GM18907 (cell line): Measurements from ENCODE around the gene FIGN.

ENCODE experiments used
- ATAC-seq: cut with Tn5 transposase; IDR thresholded peaks from one replicate; pipeline ENCODE4 v1.9.1; 2021; ENCODE audit warnings: mild to moderate bottlenecking, moderate library complexity; ENCODE audit not compliant: unreplicated experiment

The FIGN gene

GRCh38 chr2:163621445-163622004, 114.3 kb downstream of the FIGN start:
- no peak for ATAC-seq

GRCh38 chr2:163617517-163617916, 118.3 kb downstream of the FIGN start:
- ATAC-seq, result no peak

- no peak for ATAC-seq
These were observed 122.5 kb downstream of the FIGN start for GRCh38 chr2:163613266-163613731.

GRCh38 chr2:163612332-163612731, 123.5 kb downstream of the FIGN start:
- no peak for ATAC-seq

- ATAC-seq, result no peak
These were observed 124.3 kb downstream of the FIGN start for GRCh38 chr2:163611557-163611906.

GRCh38 chr2:163610817-163611556, 124.8 kb downstream of the FIGN start:
- ATAC-seq, result no peak

- ATAC-seq, result no peak
These were observed 128.2 kb downstream of the FIGN start for GRCh38 chr2:163607630-163608029.

GRCh38 chr2:163606878-163607277, 128.9 kb downstream of the FIGN start:
- ATAC-seq, result no peak

- no peak for ATAC-seq
These were observed 130.0 kb downstream of the FIGN start for GRCh38 chr2:163605779-163606178.

- ATAC-seq, result no peak
These were observed 130.8 kb downstream of the FIGN start for GRCh38 chr2:163604941-163605555.

- ATAC-seq, result no peak
These were observed 133.6 kb downstream of the FIGN start for GRCh38 chr2:163602196-163602595.

- ATAC-seq, result no peak
These were observed 134.4 kb downstream of the FIGN start for GRCh38 chr2:163601377-163601776.

- no peak for ATAC-seq
These were observed 135.0 kb downstream of the FIGN start for GRCh38 chr2:163600801-163601200.

- ATAC-seq, result no peak
These were observed 140.8 kb downstream of the FIGN start for GRCh38 chr2:163595028-163595427.

GRCh38 chr2:163594497-163594896, 141.3 kb downstream of the FIGN start:
- ATAC-seq, result no peak

GRCh38 chr2:163593982-163594381, 141.8 kb downstream of the FIGN start:
- ATAC-seq, result no peak

GRCh38 chr2:163592954-163593622, 142.7 kb downstream of the FIGN start:
- no peak for ATAC-seq

- no peak for ATAC-seq
These were observed 144.3 kb downstream of the FIGN start for GRCh38 chr2:163591461-163591860.

GRCh38 chr2:163580757-163581156, 155.1 kb downstream of the FIGN start:
- ATAC-seq, result no peak

GRCh38 chr2:163574309-163574708, 161.5 kb downstream of the FIGN start:
- no peak for ATAC-seq

GRCh38 chr2:163573652-163574051, 162.2 kb downstream of the FIGN start:
- ATAC-seq, result no peak

- ATAC-seq, result no peak
These were observed 163.0 kb downstream of the FIGN start for GRCh38 chr2:163572850-163573249.
